HG03432 (cell line): ENCODE measurements around the gene TRAF4.

Experiments
- ATAC-seq: cut with Tn5 transposase; IDR thresholded peaks from one replicate; pipeline ENCODE4 v1.9.1; 2021; ENCODE audit warnings: mild to moderate bottlenecking, moderate library complexity; ENCODE audit not compliant: unreplicated experiment

Gene TRAF4, protein sequence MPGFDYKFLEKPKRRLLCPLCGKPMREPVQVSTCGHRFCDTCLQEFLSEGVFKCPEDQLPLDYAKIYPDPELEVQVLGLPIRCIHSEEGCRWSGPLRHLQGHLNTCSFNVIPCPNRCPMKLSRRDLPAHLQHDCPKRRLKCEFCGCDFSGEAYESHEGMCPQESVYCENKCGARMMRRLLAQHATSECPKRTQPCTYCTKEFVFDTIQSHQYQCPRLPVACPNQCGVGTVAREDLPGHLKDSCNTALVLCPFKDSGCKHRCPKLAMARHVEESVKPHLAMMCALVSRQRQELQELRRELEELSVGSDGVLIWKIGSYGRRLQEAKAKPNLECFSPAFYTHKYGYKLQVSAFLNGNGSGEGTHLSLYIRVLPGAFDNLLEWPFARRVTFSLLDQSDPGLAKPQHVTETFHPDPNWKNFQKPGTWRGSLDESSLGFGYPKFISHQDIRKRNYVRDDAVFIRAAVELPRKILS

DNA sequence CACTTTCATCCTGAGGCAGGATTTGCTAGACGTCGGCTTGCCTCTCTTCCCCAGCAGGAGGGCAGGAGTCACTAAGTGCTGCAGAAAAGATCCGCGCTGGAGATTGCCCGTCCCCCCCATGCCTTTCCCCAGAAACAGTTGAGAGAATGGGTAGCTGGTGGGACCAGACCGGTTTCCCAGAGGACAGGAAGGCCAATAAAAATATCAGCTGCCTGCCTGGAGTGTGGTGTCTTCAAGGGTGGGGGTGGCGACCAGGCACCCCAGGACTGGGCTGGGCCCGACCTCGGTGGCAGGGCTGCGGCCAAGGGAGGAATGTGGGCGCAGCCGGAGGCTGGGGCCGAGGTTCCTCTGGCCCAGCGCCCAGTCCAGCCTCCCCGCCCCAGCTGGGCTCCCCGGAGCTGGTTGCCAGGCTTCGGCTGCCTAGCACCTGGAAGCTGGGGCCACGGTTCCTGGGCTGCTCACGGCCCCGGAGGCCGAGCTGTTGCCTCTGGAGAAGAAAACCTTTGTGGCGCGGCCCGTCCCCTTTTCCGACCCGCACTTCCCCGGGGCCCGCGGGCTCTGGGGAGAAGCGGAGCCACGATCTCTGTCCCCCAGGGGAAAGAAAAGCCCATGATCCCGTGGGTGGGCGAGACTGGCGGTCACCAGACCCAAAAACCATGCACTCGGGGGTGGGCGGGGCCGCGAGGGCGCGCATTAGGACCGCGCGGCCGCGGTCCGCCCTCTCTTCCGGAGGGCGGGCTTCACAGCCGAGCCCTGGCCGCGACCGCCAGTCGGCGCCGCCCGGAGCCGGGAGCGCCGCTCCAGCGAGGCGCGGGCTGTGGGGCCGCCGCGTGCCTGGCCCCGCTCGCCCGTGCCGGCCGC, at the start of gene TRAF4:
Gene TRAF4, plus strand, starts transcription at position 769 of the 861 bp plus-strand sequence. CDS start 102 bp downstream, outside the sequence.
- peak; percentile 67 for ATAC-seq

DNA sequence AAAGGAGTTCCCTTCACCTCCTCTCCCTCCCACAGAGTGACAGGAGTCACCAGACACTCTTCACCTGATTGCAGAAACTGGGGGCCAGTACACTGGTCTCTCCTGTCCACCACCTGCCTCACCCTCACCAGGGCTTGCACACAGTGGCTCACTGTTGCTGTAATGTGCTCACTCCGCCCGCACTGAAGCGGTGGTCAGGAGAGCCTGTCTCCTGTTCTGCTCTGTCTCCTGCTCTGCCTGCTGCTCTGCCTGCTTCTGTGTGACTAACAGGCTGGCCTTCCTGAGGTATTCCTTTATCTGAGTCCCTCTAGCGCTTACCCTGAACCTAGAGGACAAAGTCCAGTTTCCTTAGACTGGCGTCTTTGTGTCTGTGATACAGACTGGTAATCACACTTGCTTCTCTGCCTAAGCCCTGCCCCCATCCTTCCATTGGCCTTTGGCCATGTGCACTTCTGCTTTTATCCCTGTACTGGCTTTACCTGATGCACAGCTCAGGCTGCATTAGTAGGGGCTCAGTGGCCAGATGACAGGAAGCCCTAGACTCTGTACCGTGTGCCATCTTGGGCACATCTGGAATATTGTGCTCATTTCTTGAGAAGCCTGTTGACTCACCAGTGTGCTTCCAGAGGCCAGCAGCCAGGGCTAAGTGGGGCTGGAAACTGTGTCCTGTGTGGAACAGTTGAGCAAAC, 45.4 kb upstream of the TRAF4 start:
- no peak for ATAC-seq

DNA sequence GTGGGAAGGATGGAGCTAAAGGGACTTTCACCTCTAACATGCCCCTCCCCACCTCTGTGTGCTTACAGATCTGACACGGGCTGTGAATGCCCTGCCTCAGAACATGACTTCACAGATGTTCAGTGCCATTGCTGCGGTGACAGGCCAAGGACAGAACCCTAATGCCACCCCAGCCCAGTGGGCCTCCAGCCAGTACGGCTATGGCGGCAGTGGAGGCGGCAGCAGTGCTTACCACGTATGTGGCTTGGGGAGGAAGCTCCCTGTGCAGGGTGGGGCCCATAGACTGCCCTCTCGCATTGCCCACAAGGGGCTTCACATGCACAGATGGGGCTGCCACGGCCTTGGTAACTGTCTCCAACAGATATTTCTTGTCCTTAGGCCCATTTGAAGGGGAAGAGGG, 43.5 kb upstream of the TRAF4 start:
- ATAC-seq: no peak

DNA sequence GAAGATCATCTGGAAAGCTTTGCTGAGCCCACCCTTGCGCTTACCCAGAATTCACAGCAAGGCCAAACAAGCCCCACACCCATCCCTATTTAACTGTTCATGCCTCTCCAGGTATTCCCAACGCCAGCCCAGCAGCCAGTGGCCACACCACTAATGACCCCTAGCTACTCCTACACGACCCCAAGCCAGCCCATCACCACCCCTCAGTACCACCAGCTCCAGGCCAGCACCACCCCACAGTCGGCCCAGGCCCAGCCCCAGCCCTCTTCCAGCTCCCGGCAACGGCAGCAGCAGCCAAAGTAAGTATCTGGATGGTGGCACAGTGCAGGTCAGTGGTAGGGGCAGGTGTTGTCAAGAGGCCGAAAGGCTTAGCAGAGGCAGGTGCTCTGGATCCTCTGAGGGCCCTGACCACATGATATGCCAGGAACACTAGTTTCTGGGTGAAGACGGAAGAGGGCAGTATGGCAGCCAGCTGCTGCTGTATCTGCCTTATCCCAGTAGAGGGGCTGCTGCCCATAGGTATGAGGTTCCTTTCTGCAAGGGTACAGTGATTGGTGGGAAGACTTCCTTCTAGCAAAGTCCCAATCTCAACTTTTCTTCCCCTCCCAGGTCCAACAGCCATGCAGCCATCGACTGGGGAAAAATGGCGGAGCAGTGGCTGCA, 42.9 kb upstream of the TRAF4 start:
- no peak for ATAC-seq

DNA sequence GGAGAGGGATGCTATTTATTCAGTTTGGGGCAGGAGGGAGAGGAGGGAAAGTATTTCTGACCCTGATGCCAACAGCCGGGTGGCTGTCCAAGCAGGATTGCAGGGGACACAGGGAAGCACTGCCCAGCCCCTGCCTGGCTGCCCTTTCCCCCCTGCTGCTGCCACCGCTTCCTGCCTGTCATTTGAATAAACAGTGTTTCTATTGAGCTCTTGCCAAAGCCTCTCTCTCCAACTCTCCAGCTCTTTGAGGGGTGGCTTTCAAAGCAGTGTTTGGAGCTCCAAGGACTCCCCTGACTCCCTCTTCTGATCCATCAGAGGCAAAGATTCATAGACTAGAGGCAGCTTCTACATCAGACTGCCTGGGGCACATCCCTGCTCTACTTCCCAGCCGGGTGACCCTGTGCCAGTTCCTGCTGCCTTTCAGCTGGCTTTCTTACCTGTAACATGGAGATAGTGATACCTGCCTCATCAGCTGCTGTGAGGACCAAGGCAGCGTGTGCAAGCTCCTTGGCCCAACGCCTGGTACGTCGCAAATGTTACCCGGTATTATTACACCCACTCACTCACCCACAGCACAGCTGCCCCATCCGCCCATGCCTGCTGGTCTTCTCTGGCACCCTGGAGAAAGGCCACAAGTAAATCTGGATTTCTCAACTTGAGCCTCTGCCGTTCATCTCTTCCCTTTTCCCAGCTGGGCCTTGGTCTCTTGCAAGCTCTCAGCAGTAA, 41.6 kb upstream of the TRAF4 start:
- ATAC-seq: no peak

DNA sequence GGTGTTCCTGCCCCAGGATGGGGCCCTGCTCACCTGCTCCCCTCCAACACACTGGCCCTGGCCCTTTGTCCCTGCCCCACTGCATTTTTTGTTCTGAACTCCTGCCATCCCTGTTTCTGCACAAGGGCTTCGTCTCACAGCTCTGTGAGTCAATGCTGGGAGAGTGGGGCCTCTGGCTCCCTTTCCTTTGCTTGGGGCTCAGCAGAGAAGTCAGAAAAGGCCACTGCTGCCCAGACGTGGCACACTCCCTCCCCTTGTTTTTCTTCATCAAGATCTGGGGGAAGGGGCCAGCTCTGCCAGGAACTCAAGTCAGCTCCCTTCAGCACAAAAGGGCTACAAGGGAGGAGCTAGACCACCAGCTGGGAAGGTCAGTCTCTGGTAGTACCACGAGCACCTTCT, 41.1 kb upstream of the TRAF4 start:
- no peak for ATAC-seq

DNA sequence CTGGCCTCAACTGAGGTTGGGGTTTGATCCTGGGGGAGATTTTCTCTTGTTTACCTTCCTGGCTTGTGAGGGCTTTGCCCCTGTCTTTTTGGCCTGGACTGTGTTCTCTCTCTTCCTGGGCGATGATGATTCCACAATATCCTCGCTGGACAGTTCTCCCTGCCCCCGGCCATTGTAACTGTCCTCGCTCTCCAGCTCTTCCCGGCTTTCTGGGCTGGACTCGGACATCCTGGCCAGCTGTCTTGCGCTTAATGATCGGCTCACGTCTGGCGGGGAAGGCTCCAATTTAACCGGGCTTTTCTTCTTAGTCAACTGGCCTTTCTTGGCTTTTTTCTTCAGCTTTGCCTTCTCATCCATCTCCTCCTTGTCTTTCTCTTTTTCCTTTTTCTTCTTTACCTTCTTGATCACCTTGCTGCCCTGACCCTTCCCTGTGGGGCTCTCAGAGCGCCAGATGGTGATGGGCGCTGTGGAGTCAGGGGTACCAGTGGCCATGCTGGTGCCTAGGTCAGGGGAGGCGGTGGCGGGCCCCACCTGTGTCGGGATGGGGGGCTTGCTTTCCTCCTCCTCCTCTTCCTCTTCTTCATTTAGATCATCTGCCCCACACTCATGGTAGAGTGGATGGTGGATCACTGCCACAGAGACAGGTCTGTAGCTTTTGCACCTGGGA, 40.1 kb upstream of the TRAF4 start:
- ATAC-seq: no peak

DNA sequence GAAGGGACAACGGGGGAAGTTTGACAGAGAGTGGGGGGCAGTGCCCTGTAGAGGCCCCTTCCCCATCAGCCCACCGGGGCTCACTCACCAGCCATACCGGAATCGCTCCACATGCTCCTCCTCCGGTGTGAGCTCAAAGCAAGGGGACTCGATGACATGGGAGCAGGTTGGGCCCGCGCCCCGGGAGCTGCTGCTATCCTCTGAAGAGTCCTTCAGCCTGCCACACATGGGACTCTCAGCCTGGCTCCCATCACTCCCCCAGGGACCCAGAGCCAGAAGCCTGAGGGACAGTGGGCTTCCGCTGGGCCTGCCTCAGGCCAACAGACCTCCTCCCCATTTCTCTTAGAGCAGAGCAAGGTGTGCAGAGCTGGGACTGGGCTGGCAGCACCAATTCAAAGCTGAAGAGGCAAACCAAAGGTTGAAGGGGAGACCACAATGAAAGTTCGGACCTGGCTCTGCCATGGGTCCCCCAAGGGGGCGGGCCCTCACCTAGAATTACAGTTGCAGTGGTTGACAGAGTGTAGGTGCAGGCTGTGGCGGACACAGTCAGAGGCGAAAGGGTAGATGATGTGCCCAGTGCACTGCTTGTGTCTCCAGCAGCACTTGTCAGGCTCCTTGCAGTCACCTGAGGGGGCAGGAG, 39.5 kb upstream of the TRAF4 start:
- no peak for ATAC-seq

DNA sequence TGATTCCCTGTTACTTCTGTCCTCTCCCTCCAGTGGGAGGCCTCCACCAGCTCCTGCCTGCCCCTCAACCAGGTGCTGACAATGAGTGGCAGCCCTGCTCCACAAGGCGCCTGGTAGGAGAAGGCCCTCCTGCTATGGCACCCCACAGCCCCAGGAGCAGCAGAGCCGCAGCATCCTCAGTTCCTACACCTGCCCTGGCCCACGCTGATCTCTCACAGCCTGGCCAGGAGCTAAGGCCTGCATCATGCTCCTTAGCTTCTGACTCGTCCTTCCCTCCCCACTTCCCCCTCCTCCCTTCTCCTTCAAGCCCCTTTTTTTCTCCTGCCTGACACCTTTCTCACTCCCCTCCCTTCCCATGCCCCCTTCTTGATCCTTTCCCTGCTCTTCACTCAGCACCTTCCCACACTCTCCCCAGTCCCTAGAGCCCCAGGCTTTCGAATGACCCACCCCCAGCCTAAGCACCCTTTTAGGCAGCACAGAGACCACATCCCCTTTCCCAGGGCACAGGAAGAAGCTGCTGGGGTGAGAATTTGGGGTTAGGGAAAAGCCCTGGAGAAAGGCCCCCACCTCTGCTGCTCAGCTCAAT, 38.6 kb upstream of the TRAF4 start:
- ATAC-seq: no peak

DNA sequence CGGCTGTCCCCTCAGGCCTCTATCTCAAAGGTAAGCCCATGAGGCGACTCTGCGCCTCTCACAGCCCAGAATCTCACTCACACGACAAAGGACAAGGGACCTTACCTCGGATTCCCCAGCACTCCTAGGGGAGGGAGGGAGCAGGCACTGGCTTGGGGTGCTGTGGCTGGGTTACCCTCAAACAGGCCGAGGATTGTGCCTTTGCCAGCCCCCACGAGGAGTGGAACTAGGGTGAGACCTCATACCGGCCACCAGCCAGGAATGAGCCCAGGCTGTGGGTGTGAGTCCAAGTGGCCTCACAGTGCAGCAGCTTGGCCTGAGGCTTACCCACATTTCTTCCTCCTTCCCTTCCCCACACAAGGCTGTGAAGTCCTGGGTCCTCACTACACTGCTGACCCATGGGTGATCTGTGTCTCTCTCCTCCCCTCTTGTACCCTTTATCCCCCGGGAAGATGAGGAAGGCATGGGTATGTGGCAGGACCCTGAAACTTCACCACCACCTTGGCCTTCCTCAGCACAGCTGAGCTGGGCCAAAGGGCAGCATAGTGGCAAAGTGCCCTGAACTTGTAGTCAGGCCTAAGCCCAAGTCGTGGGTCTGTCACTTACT, 38.0 kb upstream of the TRAF4 start:
- ATAC-seq: no peak

DNA sequence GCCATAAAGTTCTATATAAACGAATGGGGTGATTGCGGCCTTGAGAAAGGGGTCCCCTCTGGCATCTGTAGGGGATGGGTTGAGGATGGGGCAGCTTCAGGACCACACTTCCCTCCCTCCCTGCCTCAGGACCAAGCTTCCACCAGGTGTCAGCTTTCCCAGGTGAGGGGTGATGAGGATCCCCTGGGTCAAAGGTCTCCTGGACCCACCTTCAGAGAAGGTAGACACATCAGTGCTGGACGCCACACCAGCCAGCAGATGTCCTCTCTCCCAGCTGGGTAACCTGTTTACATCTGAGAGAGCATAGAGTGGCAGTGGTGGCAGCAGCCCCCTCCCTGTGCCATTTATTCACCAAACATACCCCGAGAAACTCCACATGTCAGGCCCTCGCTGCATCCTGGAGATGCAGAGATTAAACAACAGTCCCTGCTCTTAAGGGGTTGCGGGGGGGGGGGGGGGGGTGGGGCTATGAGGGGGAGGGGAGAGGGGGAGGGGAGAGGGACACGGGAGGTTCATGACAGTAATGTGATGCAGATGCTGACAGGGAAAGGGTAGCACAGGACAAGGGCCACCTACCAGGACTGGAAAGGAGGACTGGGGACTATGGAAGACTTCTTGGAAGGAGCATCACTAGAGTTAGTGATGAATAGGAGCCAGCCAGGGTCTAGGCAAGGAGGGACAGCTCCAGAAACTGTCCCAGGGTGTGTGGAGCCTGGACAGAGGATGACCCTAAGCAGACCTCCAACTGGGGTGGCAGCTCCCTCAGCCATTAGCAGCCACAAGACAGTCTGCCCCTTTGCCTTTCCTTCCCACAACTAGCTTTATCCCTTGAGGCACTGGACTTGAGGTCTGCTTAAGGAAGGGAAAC, 37.1 kb upstream of the TRAF4 start:
- no peak for ATAC-seq

DNA sequence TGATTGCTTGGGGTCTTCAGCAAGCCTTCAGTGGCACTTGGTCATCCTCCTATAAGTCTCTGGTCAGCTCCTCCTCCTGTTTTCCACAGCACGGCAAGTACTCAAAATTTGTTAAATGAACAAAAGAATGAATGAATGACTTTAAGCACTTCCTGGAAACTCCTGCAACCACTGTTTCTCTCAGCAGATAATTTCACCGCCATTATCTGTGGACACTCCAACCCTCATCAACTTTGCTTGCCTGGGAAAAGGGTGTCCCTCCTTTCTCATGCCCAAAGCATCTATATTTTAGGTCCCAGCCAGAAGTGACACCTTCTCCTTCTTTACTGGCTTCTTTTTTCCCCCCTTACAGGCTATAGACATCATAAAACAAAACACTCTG, 36.5 kb upstream of the TRAF4 start:
- no peak for ATAC-seq

DNA sequence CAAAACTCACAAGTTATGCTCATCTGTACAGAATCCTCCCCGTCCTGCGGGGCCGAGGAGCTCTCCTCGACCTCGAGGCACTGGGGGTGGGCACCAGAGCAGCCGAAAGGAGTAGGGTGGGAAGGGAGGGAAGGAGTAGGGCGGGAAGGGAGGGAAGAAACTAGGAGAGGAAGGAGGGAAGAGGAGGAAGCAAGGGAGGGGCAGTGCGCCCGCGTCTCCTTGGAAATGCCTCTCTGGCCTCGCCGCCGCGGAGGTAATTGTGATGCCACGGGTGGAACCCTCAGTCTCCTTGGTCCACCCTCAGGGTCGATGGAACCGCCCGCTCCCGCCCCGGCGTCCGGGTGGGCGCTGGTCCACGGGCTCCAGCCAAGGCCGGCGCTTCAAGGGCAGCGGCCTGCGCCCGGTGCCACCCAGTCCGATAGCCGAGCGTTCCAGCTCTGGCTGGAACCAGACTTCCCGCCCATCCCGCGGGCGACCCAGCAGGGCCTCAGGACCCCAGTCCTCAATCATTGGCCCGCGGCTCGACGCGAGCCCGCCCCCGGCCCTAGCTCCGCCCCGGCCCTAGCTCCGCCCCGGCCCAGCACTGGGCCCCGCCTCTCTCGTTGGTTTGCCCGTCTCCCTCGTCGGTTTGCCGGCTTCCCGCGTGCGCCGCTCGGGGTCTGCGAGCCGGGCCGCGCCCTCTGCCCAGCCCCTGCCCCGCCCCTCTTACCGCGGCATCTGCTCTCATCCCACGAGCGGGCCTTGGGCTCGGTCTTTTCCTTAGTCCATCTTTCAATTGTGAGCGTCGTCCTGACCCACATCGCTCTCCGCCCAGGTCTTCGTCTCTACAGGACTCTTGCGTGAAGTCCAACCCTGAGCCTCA, 32.7 kb upstream of the TRAF4 start:
- peak; percentile 88 for ATAC-seq

DNA sequence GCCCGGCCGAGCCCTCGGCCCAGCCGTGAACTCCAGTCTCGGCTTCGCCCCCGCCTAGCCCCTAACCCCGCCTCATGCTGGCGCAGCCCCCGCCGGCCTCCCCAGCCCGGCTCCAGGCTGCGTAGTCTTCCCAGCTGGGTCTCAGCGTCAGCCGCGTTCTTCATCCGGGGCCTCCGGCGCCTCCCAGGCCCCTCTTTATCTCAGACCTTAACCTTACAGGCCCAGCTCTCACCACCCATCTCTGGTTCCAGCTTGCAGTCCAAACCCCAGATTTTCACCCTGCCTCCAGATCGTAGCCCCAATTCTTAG, 32.1 kb upstream of the TRAF4 start, which contains the start of gene PROCA1:
Gene PROCA1, minus strand, starts transcription at position 166 of the 309 bp plus-strand sequence. CDS start 228 bp downstream, outside the sequence.
- ATAC-seq: no peak

DNA sequence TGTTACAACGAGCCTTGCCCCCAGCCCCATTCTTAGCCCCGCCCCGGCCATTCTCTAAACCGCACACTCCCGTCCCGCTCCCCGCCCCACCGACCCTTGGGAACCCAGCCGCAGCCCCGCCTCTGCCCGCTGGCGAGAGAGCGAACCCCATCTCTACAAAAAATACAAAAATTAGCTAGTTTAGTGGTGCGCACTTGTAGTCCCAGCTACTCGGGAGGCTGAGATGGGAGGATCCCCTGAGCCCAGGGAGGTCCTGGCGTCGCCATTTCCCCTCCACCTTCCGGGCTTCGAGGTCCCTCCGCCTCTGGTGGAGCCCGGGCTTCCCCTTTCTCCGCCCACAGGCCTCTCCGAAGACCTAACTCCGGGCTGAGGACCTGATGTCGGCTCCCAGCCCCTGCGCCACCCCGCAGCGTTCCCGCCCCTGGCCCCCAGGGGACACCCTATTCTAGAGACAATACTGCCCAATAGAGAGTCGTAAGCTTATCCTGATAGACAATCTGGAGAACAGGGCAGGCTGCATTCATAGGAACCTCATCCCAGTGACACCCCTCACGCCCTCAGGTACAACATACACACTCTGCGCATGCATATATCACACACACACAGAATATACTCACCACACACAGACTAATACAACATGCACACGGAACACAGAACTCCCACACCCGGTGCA, 31.6 kb upstream of the TRAF4 start:
- ATAC-seq: peak; percentile 21
